ENCODE data around the gene ATP5PD.

The ATP5PD gene

GRCh38 chr17:75087558-75088453, 41.0 kb upstream of the ATP5PD start, which contains the start of gene SLC16A5 (continued):
- TF ChIP-seq TCF7L2 (IDR thresholded peaks at IDR 0.05; ENCODE audit: borderline replicate concordance, low read depth, low read length) (no peak), ZNF549 (tag by site-specific recombination; IDR thresholded peaks at IDR 0.05) (no peak), ZNF112 (tag by site-specific recombination; IDR thresholded peaks at IDR 0.05) (no peak), HOXC10 (CRISPR knock-in tag; IDR thresholded peaks at IDR 0.05) (no peak), ZBTB7A (tag by site-specific recombination; IDR thresholded peaks at IDR 0.05; ENCODE audit: low read depth) (no peak), ZNF585B (tag by site-specific recombination; IDR thresholded peaks at IDR 0.05) (no peak), ZNF2 (tag by site-specific recombination; IDR thresholded peaks at IDR 0.05) (no peak), ZNF664 (tag by site-specific recombination; IDR thresholded peaks at IDR 0.05) (no peak), REPIN1 (tag by site-specific recombination; IDR thresholded peaks at IDR 0.05; ENCODE audit: low read depth) (no peak), ZEB2 (tag by site-specific recombination; IDR thresholded peaks at IDR 0.05) (no peak), ZNF530 (tag by site-specific recombination; IDR thresholded peaks at IDR 0.05; ENCODE audit: low read depth) (no peak)
- TF ChIP-seq, protein P1, sequence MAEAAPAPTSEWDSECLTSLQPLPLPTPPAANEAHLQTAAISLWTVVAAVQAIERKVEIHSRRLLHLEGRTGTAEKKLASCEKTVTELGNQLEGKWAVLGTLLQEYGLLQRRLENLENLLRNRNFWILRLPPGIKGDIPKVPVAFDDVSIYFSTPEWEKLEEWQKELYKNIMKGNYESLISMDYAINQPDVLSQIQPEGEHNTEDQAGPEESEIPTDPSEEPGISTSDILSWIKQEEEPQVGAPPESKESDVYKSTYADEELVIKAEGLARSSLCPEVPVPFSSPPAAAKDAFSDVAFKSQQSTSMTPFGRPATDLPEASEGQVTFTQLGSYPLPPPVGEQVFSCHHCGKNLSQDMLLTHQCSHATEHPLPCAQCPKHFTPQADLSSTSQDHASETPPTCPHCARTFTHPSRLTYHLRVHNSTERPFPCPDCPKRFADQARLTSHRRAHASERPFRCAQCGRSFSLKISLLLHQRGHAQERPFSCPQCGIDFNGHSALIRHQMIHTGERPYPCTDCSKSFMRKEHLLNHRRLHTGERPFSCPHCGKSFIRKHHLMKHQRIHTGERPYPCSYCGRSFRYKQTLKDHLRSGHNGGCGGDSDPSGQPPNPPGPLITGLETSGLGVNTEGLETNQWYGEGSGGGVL (tag by site-specific recombination; IDR thresholded peaks at IDR 0.05), result no peak
- TF ChIP-seq, protein P2, sequence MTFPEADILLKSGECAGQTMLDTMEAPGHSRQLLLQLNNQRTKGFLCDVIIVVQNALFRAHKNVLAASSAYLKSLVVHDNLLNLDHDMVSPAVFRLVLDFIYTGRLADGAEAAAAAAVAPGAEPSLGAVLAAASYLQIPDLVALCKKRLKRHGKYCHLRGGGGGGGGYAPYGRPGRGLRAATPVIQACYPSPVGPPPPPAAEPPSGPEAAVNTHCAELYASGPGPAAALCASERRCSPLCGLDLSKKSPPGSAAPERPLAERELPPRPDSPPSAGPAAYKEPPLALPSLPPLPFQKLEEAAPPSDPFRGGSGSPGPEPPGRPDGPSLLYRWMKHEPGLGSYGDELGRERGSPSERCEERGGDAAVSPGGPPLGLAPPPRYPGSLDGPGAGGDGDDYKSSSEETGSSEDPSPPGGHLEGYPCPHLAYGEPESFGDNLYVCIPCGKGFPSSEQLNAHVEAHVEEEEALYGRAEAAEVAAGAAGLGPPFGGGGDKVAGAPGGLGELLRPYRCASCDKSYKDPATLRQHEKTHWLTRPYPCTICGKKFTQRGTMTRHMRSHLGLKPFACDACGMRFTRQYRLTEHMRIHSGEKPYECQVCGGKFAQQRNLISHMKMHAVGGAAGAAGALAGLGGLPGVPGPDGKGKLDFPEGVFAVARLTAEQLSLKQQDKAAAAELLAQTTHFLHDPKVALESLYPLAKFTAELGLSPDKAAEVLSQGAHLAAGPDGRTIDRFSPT (tag by site-specific recombination; IDR thresholded peaks at IDR 0.05), result no peak
- TF ChIP-seq, protein P3, sequence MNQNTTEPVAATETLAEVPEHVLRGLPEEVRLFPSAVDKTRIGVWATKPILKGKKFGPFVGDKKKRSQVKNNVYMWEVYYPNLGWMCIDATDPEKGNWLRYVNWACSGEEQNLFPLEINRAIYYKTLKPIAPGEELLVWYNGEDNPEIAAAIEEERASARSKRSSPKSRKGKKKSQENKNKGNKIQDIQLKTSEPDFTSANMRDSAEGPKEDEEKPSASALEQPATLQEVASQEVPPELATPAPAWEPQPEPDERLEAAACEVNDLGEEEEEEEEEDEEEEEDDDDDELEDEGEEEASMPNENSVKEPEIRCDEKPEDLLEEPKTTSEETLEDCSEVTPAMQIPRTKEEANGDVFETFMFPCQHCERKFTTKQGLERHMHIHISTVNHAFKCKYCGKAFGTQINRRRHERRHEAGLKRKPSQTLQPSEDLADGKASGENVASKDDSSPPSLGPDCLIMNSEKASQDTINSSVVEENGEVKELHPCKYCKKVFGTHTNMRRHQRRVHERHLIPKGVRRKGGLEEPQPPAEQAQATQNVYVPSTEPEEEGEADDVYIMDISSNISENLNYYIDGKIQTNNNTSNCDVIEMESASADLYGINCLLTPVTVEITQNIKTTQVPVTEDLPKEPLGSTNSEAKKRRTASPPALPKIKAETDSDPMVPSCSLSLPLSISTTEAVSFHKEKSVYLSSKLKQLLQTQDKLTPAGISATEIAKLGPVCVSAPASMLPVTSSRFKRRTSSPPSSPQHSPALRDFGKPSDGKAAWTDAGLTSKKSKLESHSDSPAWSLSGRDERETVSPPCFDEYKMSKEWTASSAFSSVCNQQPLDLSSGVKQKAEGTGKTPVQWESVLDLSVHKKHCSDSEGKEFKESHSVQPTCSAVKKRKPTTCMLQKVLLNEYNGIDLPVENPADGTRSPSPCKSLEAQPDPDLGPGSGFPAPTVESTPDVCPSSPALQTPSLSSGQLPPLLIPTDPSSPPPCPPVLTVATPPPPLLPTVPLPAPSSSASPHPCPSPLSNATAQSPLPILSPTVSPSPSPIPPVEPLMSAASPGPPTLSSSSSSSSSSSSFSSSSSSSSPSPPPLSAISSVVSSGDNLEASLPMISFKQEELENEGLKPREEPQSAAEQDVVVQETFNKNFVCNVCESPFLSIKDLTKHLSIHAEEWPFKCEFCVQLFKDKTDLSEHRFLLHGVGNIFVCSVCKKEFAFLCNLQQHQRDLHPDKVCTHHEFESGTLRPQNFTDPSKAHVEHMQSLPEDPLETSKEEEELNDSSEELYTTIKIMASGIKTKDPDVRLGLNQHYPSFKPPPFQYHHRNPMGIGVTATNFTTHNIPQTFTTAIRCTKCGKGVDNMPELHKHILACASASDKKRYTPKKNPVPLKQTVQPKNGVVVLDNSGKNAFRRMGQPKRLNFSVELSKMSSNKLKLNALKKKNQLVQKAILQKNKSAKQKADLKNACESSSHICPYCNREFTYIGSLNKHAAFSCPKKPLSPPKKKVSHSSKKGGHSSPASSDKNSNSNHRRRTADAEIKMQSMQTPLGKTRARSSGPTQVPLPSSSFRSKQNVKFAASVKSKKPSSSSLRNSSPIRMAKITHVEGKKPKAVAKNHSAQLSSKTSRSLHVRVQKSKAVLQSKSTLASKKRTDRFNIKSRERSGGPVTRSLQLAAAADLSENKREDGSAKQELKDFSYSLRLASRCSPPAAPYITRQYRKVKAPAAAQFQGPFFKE (tag by site-specific recombination; IDR thresholded peaks at IDR 0.05; ENCODE audit: borderline replicate concordance), result no peak
- TF ChIP-seq, protein P4, sequence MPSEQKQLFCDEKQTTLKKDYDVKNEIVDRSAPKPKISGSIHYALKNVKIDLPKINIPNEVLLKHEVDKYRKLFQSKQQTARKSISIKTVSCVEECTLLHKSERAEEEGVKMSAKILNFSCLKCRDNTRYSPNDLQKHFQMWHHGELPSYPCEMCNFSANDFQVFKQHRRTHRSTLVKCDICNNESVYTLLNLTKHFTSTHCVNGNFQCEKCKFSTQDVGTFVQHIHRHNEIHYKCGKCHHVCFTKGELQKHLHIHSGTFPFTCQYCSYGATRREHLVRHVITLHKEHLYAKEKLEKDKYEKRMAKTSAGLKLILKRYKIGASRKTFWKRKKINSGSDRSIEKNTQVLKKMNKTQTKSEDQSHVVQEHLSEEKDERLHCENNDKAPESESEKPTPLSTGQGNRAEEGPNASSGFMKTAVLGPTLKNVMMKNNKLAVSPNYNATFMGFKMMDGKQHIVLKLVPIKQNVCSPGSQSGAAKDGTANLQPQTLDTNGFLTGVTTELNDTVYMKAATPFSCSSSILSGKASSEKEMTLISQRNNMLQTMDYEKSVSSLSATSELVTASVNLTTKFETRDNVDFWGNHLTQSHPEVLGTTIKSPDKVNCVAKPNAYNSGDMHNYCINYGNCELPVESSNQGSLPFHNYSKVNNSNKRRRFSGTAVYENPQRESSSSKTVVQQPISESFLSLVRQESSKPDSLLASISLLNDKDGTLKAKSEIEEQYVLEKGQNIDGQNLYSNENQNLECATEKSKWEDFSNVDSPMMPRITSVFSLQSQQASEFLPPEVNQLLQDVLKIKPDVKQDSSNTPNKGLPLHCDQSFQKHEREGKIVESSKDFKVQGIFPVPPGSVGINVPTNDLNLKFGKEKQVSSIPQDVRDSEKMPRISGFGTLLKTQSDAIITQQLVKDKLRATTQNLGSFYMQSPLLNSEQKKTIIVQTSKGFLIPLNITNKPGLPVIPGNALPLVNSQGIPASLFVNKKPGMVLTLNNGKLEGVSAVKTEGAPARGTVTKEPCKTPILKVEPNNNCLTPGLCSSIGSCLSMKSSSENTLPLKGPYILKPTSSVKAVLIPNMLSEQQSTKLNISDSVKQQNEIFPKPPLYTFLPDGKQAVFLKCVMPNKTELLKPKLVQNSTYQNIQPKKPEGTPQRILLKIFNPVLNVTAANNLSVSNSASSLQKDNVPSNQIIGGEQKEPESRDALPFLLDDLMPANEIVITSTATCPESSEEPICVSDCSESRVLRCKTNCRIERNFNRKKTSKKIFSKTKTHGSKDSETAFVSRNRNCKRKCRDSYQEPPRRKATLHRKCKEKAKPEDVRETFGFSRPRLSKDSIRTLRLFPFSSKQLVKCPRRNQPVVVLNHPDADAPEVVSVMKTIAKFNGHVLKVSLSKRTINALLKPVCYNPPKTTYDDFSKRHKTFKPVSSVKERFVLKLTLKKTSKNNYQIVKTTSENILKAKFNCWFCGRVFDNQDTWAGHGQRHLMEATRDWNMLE (tag by site-specific recombination; conservative IDR thresholded peaks at IDR 0.05; ENCODE audit: low read depth), result no peak
